GM23248 (cell line): ENCODE data around the gene ATP13A3.

Source experiments
- EZH2 ChIP-seq: fragments of 200-600 bp; sonication (generic); IDR thresholded peaks from 2 replicates; pipeline ENCODE4 v1.6.1; 2018; ENCODE audit warnings: antibody characterized with exemption, mild to moderate bottlenecking; ENCODE audit not compliant: insufficient read depth, poor library complexity, severe bottlenecking
- EZH2phosphoT487 ChIP-seq: fragments of 200-600 bp; sonication (generic); IDR thresholded peaks from 2 replicates; pipeline ENCODE4 v1.6.1; 2018; ENCODE audit warnings: antibody characterized with exemption, moderate library complexity, mild to moderate bottlenecking, low read depth; ENCODE audit not compliant: insufficient read depth

- no peak for TF ChIP-seq EZH2
- no peak for TF ChIP-seq EZH2phosphoT487
Observed at GRCh38 chr3:194373899-194374298, 112.9 kb downstream of the ATP13A3 start.
